ENCODE measurements around the gene PLCL1.
"Not testable (repeated sequence)": the region's sequence is repeated elsewhere in the genome, so short reads cannot be mapped to it uniquely, and the experiment has no call there.

PLCL1 gene

DNA sequence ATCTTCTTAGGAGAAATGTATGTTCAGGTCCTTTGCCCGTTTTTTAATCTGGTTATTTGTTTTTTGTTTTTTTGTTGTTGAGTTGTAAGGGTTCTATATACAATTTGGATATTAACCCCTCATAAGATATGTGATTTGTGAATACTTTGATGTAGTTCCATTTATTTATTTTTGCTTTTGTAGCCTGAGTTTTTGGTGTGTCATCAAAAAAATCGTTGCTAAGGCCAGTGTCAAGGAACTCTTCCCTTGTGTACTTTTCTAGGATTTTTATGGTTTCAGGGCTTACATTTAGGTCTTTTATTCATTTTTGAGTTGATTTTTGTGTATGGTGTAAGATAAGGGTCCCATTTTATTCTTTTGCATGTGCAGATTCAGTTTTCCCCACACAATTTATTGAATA lies 372.6 kb downstream of the PLCL1 start:
- no peak for DNase-seq (ENCODE audit: low spot score)

DNA sequence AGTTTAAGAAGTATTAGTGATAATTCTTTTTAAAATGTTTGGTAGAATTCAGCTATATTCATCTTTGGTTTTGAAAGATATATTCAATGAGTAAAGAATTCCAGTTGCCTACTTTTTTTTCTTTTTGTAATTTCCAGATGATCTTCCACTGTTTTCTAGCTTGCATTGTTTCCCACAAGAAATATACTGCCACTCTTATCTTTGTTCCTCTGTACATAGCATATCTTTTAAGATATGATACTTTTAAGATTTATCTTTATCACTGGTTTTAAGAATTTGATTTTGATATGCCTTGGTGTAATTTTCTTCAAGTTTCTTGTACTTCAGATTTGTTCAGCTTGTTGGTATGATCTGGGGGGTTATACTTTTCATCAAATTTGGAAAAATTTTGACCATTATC lies 374.4 kb downstream of the PLCL1 start:
- DNase-seq (ENCODE audit: low spot score), result no peak

DNA sequence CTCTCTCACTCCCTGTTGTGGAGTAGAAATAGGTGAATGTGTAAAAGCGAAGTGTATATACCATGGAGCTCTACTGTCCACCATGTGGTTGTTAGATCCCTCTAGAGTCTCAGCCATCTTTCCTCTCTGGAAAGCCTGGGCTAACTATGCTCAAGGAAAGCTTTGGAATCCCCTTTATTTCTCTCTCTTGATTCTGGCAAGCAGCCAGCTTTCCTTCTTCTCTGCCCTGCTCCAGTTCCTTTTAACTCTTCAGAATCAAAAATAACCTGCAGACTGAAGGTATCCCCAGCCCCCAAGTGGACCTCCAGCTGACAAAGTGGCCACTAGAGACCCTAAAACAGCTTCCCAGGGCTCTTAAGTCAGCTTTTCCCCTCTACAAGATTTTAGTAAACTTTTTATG lies 381.9 kb downstream of the PLCL1 start:
- no peak for DNase-seq (ENCODE audit: low spot score)

DNA sequence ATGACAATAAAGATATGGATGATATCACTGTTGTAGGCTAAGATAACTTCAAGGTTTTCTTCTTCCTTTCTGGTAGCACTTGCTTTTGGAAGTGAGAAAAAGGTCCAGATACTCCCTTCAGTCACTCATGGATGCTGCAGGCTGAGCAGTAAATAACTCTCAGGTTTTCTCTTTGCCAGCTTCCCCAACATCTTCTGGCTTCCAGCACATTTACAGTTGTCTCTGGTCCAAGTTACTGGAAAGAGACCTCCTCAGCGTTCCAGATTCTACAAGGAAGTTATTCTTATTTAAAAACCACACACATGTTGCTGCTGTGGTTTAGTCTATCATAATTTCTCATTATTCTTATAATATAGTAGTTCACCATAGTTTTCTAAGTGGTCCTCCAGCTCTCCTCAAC lies 383.4 kb downstream of the PLCL1 start:
- no peak for DNase-seq (ENCODE audit: low spot score)

DNA sequence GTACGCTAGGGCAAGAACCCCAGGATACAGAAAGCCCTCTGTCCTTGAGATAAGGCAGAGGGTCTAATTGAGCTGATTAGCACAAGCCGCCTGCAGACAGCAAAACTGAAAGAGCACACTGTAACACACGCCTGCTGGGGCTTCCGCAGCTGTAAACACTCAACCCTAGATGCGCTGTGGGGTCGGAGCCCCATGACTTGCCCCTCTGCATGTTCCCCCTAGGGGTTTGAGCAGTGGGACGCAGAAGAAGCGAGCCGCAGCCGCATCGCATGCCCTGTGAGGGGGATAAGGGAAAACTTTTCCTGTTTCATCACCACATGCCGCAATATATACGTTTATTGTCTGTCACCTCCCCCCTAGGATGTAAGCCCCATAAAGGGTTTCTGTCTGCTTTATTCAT lies 384.6 kb downstream of the PLCL1 start:
- no peak for DNase-seq (ENCODE audit: low spot score)

DNA sequence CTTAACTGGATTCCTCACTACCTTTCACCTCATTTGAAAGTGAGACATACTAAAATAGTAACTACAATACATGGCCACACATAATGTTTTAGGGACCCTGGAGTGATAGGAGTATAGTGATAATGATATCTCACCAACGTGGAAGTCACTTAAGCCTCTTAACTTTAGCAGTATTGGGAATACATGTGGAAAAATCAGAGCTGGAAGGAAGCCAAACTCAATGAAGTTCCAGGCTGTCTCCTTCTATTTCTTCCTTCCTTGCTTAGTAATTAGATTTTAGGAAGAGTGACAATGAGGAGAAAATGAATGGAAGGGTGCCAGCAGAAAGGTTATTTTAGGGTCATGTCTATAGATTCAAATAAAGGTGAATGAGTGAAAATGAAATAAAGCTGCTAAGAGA lies 387.3 kb downstream of the PLCL1 start:
- DNase-seq (ENCODE audit: low spot score), result no peak

DNA sequence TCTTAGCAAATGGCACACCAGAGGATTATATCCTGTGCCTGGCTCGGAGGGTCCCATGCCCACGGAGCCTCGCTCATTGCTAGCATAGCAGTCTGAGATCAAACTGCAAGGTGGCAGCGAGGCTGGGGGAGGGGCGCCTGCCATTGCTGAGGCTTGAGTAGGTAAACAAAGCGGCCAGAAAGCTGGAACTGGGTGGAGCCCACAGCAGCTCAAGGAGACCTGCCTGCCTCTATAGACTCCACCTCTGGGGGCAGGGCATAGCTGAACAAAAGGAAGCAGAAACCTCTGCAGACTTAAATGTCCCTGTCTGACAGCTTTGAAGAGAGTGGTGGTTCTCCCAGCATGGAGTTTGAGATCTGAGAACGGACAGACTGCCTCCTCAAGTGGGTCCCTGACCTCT lies 392.2 kb downstream of the PLCL1 start:
- DNase-seq (ENCODE audit: low spot score), result not testable (repeated sequence)

Measured in AG20443 (cell line).